Transverse colon (tissue), 4 donors: ENCODE measurements around the gene TIRAP. TPM values are rescaled to one million over a fixed set of nuclear protein-coding genes. Genes with fewer than 3 reads are reported as not detected.

Source experiments
- DNase-seq: peaks from one replicate; pipeline ENCODE4 v3.0.0-alpha.2; 2019
- H3K27ac ChIP-seq, 4 donors: fragments of 200-600 bp; sonication (generic); 2 replicates each; pipeline ENCODE4 v1.5.1; 2016 to 2018; ENCODE audit warnings: inconsistent platforms in 4 of 4
- H3K27me3 ChIP-seq: fragments of 200-600 bp; sonication (generic); 2 replicates; pipeline ENCODE4 v1.5.1; 2017; ENCODE audit warnings: inconsistent platforms
- H3K36me3 ChIP-seq, 4 donors: fragments of 200-600 bp; sonication (generic); 2 replicates each; pipeline ENCODE4 v1.5.1; 2017 to 2019; ENCODE audit warnings: inconsistent platforms in 4 of 4
- H3K4me1 ChIP-seq, 4 donors: fragments of 200-600 bp; sonication (generic); 2 replicates each; pipeline ENCODE4 v1.5.1; 2017 to 2020; ENCODE audit warnings: inconsistent platforms in 4 of 4
- H3K4me3 ChIP-seq, 4 donors: fragments of 200-600 bp; sonication (generic); 1 replicate in 1 of 4; 2 replicates in 3 of 4; pipeline versions ENCODE4 v1.5.1 to v1.6.1; 2017 to 2019; ENCODE audit warnings: inconsistent platforms in 4 of 4
- H3K9me3 ChIP-seq, 2 donors: fragments of 200-600 bp; sonication (generic); 2 replicates each; pipeline ENCODE4 v1.5.1; 2017 to 2019; ENCODE audit warnings: inconsistent platforms in 2 of 2
- CTCF ChIP-seq, 5 experiments: fragments of 200-600 bp in 3 of 5; fragments of 450-650 bp in 2 of 5; sonication (generic) in 3 of 5; IDR thresholded peaks; 1 replicate in 2 of 5; 2 replicates in 3 of 5; pipeline ENCODE4 v1.5.1; 2016 to 2017; ENCODE audit warnings: antibody characterized with exemption in 5 of 5, inconsistent platforms in 3 of 5, mild to moderate bottlenecking in 2 of 5, moderate library complexity in 1 of 5
- EP300 ChIP-seq: sonication (generic); formaldehyde crosslinking; IDR thresholded peaks from one replicate; pipeline ENCODE4 v1.6.1; 2017; ENCODE audit warnings: antibody characterized with exemption, low read depth
- POLR2A ChIP-seq: fragments of 450-650 bp; IDR thresholded peaks from one replicate; pipeline ENCODE4 v1.6.1; 2016; ENCODE audit warnings: antibody characterized with exemption, mild to moderate bottlenecking, moderate library complexity
- POLR2AphosphoS5 ChIP-seq, 3 donors: sonication (generic); formaldehyde crosslinking; IDR thresholded peaks; one replicate each; pipeline ENCODE4 v1.6.1; 2016; ENCODE audit warnings: antibody characterized with exemption in 3 of 3
- WGBS, 2 donors: methylation state at CpG; one replicate each; pipeline ENCODE4 v1.1.5; 2018; ENCODE audit warnings: low coverage in 1 of 2; 5-methylcytosine and 5-hydroxymethylcytosine counted together
- in situ Hi-C, 4 donors: fragments of 200-750 bp; cut with MboI; loops; one replicate each; pipeline versions ENCODE4 v1.15.0 to v1.15.1; 2017; ENCODE audit warnings: low sequenced_read_pairs in 3 of 4, low pct_ligation_motif_present in 1 of 4, low pct_unique_long_range_greater_than_20kb in 1 of 4
- intact Hi-C: fragments of 100-400 bp; cut with DNase I; formaldehyde crosslinking; loops from one replicate; pipeline ENCODE4 v1.15.1; 2023; ENCODE audit warnings: low total_unique reads
- total RNA-seq, 4 donors: library from RNA; depleted of rRNA; stranded (reverse); fragments of >200 nt; gene quantifications; one replicate each; pipeline ENCODE4 v1.1.0, GENCODE V29; 2016

Gene TIRAP
- total RNA-seq, 4 donors from 2014 or later: 5.8 to 38.9 (median 20.3) TPM

GRCh38 chr11:126322996-126323395 lies 40.1 kb downstream of the TIRAP start:
- 94 to 100% methylated on average over 3 of the region's 3 CpGs for WGBS, 2 donors
- Histone ChIP-seq H3K4me3 (no peak overlapping the region), H3K36me3 (no peaks in the 10 kb centered on the region), H3K9me3 (no peaks in the 10 kb centered on the region), H3K4me1 (peaks cover 1 to 14% (median 10%) of the 10 kb centered on the region in 4 donors), H3K27me3 (no peaks in the 10 kb centered on the region), H3K27ac (no peak overlapping the region)
- DNase-seq: no peak
- in situ Hi-C loops: loop anchor here in 2 of 4 donors (25.0 kb wide), 2 partner anchors 89 to 164 kb away; no protein-coding TSS in a partner anchor
- TF ChIP-seq POLR2A (no peak), CTCF (IDR thresholded peaks at IDR 0.05) (no peak), EP300 (no peak), POLR2AphosphoS5 (IDR thresholded peaks at IDR 0.05) (no peak)
- intact Hi-C loops: no loop called here

- H3K27ac ChIP-seq: no peak overlapping the region
Measured at GRCh38 chr11:126327281-126328000, 44.5 kb downstream of the TIRAP start.

GRCh38 chr11:126328001-126328390 lies 45.1 kb downstream of the TIRAP start:
- peaks cover 0 to 3% (median 0%) of the 10 kb centered on the region in 4 donors for H3K4me1 ChIP-seq
- intact Hi-C loops (no loop called here), in situ Hi-C loops (no loop called here)
- H3K9me3 ChIP-seq: no peaks in the 10 kb centered on the region
- no peak overlapping the region for H3K27ac ChIP-seq
- TF ChIP-seq POLR2A (no peak), POLR2AphosphoS5 (IDR thresholded peaks at IDR 0.05) (no peak)
- H3K4me3 ChIP-seq: no peak overlapping the region
- DNase-seq: no peak
- 88 to 92% methylated on average over 5 to 20 of the region's 20 CpGs for WGBS, 2 donors
- no peaks in the 10 kb centered on the region for H3K36me3 ChIP-seq
- no peaks in the 10 kb centered on the region for H3K27me3 ChIP-seq

More at GRCh38 chr11:126327281-126328000, 44.5 kb downstream of the TIRAP start:
- H3K27me3 ChIP-seq: no peaks in the 10 kb centered on the region
- in situ Hi-C loops: no loop called here
- WGBS, 2 donors: 88 to 92% methylated on average over 12 to 17 of the region's 17 CpGs
- DNase-seq: no peak
- no peaks in the 10 kb centered on the region for H3K36me3 ChIP-seq
- intact Hi-C loops: no loop called here
- peaks cover 0 to 3% (median 0%) of the 10 kb centered on the region in 4 donors for H3K4me1 ChIP-seq
- no peak overlapping the region for H3K4me3 ChIP-seq
- H3K9me3 ChIP-seq: no peaks in the 10 kb centered on the region
- TF ChIP-seq POLR2AphosphoS5 (IDR thresholded peaks at IDR 0.05): no peak
- no peak for TF ChIP-seq POLR2A
- no peak for TF ChIP-seq CTCF (IDR thresholded peaks at IDR 0.05)
- TF ChIP-seq EP300: no peak

- in situ Hi-C loops (no loop called here), intact Hi-C loops (no loop called here)
- no peaks in the 10 kb centered on the region for H3K9me3 ChIP-seq
- no peak overlapping the region for H3K4me3 ChIP-seq
- no peak for DNase-seq
- H3K4me1 ChIP-seq: peaks cover 0 to 3% (median 0%) of the 10 kb centered on the region in 4 donors
- H3K27ac ChIP-seq: no peak overlapping the region
- no peak for TF ChIP-seq POLR2A
- no peak for TF ChIP-seq CTCF (IDR thresholded peaks at IDR 0.05)
- TF ChIP-seq EP300: no peak
- TF ChIP-seq POLR2AphosphoS5 (IDR thresholded peaks at IDR 0.05): no peak
- whole genome bisulfite sequencing, 2 donors: 96% methylated on average over 12 of the region's 12 CpGs; no CpG with 5 or more reads in 1 of the 2 donors
- H3K27me3 ChIP-seq: no peaks in the 10 kb centered on the region
- no peaks in the 10 kb centered on the region for H3K36me3 ChIP-seq
Measured at GRCh38 chr11:126328444-126328843, 45.6 kb downstream of the TIRAP start.
